SU-DHL-6 (cell line): Measurements from ENCODE around the gene NCOA3.

Experiments used
- CTCF ChIP-seq: fragments of 200-600 bp; sonication (generic); IDR thresholded peaks from one replicate; pipeline ENCODE4 v1.5.1; 2017; ENCODE audit warnings: antibody characterized with exemption, mild to moderate bottlenecking, low read length, moderate library complexity; ENCODE audit not compliant: insufficient read depth, poor library complexity, severe bottlenecking
- EZH2phosphoT487 ChIP-seq: fragments of 200-600 bp; sonication (generic), shearing (Covaris generic); conservative IDR thresholded peaks from 2 replicates; pipeline ENCODE4 v1.6.1; 2018; ENCODE audit warnings: mild to moderate bottlenecking, antibody characterized with exemption, low read length, moderate library complexity, mixed read lengths

GRCh38 chr20:47612670-47613069 is 111.0 kb downstream of the NCOA3 start:
- TF ChIP-seq CTCF: no peak
- no peak for TF ChIP-seq EZH2phosphoT487
